K562 (cell line): ENCODE data around the gene APBA2. TPM values are rescaled to one million over a fixed set of nuclear protein-coding genes. Genes with fewer than 3 reads are reported as not detected.

Experiments used
- ATAC-seq: fragments of 200-7000 bp; cut with Tn5 transposase; 3 replicates; pipeline ENCODE4 v1.9.1; 2020; ENCODE audit warnings: moderate library complexity
- BruUV-seq: library from RNA; stranded (reverse); fragments of 400-500 nt; replicated peaks from 2 replicates; lab custom pipeline; 2021; lab: Mats Ljungman, UMichigan
- CTCF ChIA-PET: fragments of 300-600 bp; formaldehyde crosslinking; extraction: SDS; loops from one replicate; lab custom pipeline; 2021; ENCODE audit warnings: low intra/inter-chr PET ratio; lab: Yijun Ruan, JAX
- POLR2A ChIA-PET: fragments of 300-600, 350-650 bp; sonication (Branson Sonifier 250); formaldehyde crosslinking; extraction: SDS; loops from one replicate; lab custom pipeline; 2021; ENCODE audit warnings: antibody characterized with exemption, inconsistent platforms; lab: Yijun Ruan, JAX
- DNase-seq, 4 experiments: peaks; one replicate each; pipeline versions ENCODE4 v3.0.0 to v3.0.0-alpha.2; 2011 to 2018; ENCODE audit warnings: low spot score in 3 of 4, mixed read lengths in 3 of 4; ENCODE audit errors: extremely low read depth in 1 of 4
- FAIRE-seq: peaks from 2 replicates; lab custom pipeline; 2011; peaks lifted over from hg19 to GRCh38; lab: Jason Lieb, UNC
- H2AFZ ChIP-seq: 2 replicates; pipeline ENCODE4 v1.6.0; 2011; ENCODE audit warnings: low read depth, low read length, control low read depth, inconsistent platforms
- H3K27ac ChIP-seq: fragments of 200-600 bp; 3 replicates; pipeline ENCODE4 v1.8.0; 2011; ENCODE audit warnings: low read depth, mild to moderate bottlenecking, control low read depth, inconsistent platforms, low read length, moderate library complexity, mixed read lengths; ENCODE audit errors: extremely low read depth
- H3K27me3 ChIP-seq, 2 experiments: fragments of 300-600 bp in 1 of 2; 2 replicates in 1 of 2; 3 replicates in 1 of 2; pipeline versions ENCODE4 v1.6.0 to v1.8.0; 2011; ENCODE audit warnings: inconsistent platforms in 2 of 2, low read length in 2 of 2, mild to moderate bottlenecking in 1 of 2, mixed read lengths in 1 of 2, moderate library complexity in 1 of 2; ENCODE audit not compliant: control insufficient read depth in 2 of 2, insufficient read depth in 2 of 2
- H3K36me3 ChIP-seq: fragments of 300-600 bp; 3 replicates; pipeline ENCODE4 v1.8.0; 2011; ENCODE audit warnings: mild to moderate bottlenecking, low read length, inconsistent platforms; ENCODE audit not compliant: control insufficient read depth, insufficient read depth
- H3K4me1 ChIP-seq, 2 experiments: fragments of 200-600 bp in 1 of 2; replicated peaks in 1 of 2; 2 replicates in 1 of 2; 3 replicates in 1 of 2; pipeline versions ENCODE4 v1.5.1 to v1.8.0; 2011; ENCODE audit warnings: inconsistent platforms in 2 of 2, low read length in 2 of 2, mild to moderate bottlenecking in 1 of 2, mixed read lengths in 1 of 2, moderate library complexity in 1 of 2; ENCODE audit not compliant: control insufficient read depth in 2 of 2, insufficient read depth in 2 of 2
- H3K4me2 ChIP-seq: 2 replicates; pipeline ENCODE4 v1.6.1; 2011; ENCODE audit warnings: low read length, control low read depth, inconsistent platforms, mixed read lengths; ENCODE audit not compliant: insufficient read depth
- H3K4me3 ChIP-seq: fragments of 200-600 bp; sonication (generic), shearing (Covaris generic); 2 replicates; pipeline ENCODE4 v1.5.1; 2016; ENCODE audit warnings: control low read depth, inconsistent platforms
- H3K79me2 ChIP-seq: fragments of 200-600 bp; 3 replicates; pipeline ENCODE4 v1.8.0; 2011; ENCODE audit warnings: low read length, inconsistent platforms; ENCODE audit not compliant: control insufficient read depth, insufficient read depth
- H3K9ac ChIP-seq, 2 experiments: 2 replicates each; pipeline versions ENCODE4 v1.6.0 to v1.6.1; 2011; ENCODE audit warnings: low read depth in 2 of 2, low read length in 2 of 2, control low read depth in 1 of 2, inconsistent platforms in 1 of 2, mild to moderate bottlenecking in 1 of 2, mixed read lengths in 1 of 2; ENCODE audit not compliant: insufficient read depth in 1 of 2
- H3K9me1 ChIP-seq: one replicate; pipeline ENCODE4 v1.6.0; 2011; ENCODE audit warnings: inconsistent platforms, mild to moderate bottlenecking, low read length, moderate library complexity; ENCODE audit not compliant: control insufficient read depth, insufficient read depth
- H3K9me3 ChIP-seq: replicated peaks from 2 replicates; pipeline ENCODE4 v1.5.1; 2011; ENCODE audit warnings: low read depth, low read length, inconsistent platforms; ENCODE audit not compliant: control insufficient read depth, insufficient read depth
- H4K20me1 ChIP-seq: replicated peaks from 2 replicates; pipeline ENCODE4 v1.6.1; 2011; ENCODE audit warnings: low read length, inconsistent platforms, mixed read lengths; ENCODE audit not compliant: control insufficient read depth, insufficient read depth
- CREBBP ChIP-seq: IDR thresholded peaks from one replicate; pipeline ENCODE4 v1.6.1; 2012; ENCODE audit warnings: low read depth, mild to moderate bottlenecking, control low read depth, inconsistent platforms, low read length
- CSDE1 ChIP-seq, 2 experiments: fragments of 450-650 bp; IDR thresholded peaks; 2 replicates each; pipeline ENCODE4 v1.6.1; 2016; ENCODE audit warnings: mild to moderate bottlenecking in 1 of 2
- HDAC1 ChIP-seq, 2 experiments: fragments of 450-650 bp; IDR thresholded peaks; 2 replicates each; pipeline ENCODE4 v1.6.1; 2016 to 2017; ENCODE audit warnings: inconsistent platforms in 1 of 2, mild to moderate bottlenecking in 1 of 2, moderate library complexity in 1 of 2
- KAT7 ChIP-seq: sonication (generic); formaldehyde crosslinking; IDR thresholded peaks from 2 replicates; pipeline ENCODE4 v1.8.0; 2022; ENCODE audit warnings: missing genetic modification reagents, mild to moderate bottlenecking, borderline replicate concordance
- ZNF57 ChIP-seq: fragments of 450-650 bp; formaldehyde crosslinking; IDR thresholded peaks from 2 replicates; pipeline ENCODE4 v1.4.0; 2020; ENCODE audit warnings: mild to moderate bottlenecking, moderate library complexity
- WGBS: fragments of 100-300 bp; shearing (Covaris generic); methylation state at CpG from one replicate; pipeline ENCODE4 v1.1.6; 2016; ENCODE audit warnings: low coverage, mixed read lengths; ENCODE audit not compliant: insufficient coverage; ENCODE audit errors: missing lambda C conversion rate; 5-methylcytosine and 5-hydroxymethylcytosine counted together
- in situ Hi-C: fragments of 300-500 bp; cut with MboI; formaldehyde crosslinking; loops from 4 replicates; pipeline ENCODE4 v1.15.0; 2018; ENCODE audit warnings: inconsistent platforms, mixed read lengths
- intact Hi-C: fragments of 100-400 bp; cut with micrococcal nuclease; formaldehyde crosslinking; loops from 2 replicates; pipeline ENCODE4 v1.14.2; 2022
- polyA plus RNA-seq, 8 experiments: library from polyadenylated mRNA; depleted of rRNA in 4 of 8; stranded (reverse) in 5 of 8; unstranded in 3 of 8; fragments of >200 nt; fragmentation: Nextera tagmentation in 2 of 8; fragmentation: Illumina TruSeq in 1 of 8; extraction: Ambion mirVana in 2 of 8; extraction: Trizol in 1 of 8; gene quantifications; 2 replicates each; pipeline versions ENCODE4 v1.2.1 to v1.2.3, GENCODE V29; 2011 to 2014; ENCODE audit warnings: inconsistent platforms in 1 of 8, missing spikeins in 1 of 8
- total RNA-seq, 7 experiments: library from RNA; depleted of rRNA in 6 of 7; stranded (reverse); fragments of >200 nt in 6 of 7; fragmentation: Illumina TruSeq in 2 of 7; extraction: Trizol in 2 of 7; gene quantifications; 2 replicates each; pipeline versions ENCODE4 v1.2.1 to v1.2.3, GENCODE V29; 2011 to 2021; ENCODE audit warnings: low replicate concordance in 1 of 7
- TF ChIP-seq, protein P1 (sequence below), 2 experiments: IDR thresholded peaks; 2 replicates each; pipeline ENCODE4 v1.6.1; 2011; ENCODE audit warnings: borderline replicate concordance in 1 of 2, control low read depth in 1 of 2, low read depth in 1 of 2, low read length in 1 of 2, mild to moderate bottlenecking in 1 of 2, mixed read lengths in 1 of 2, moderate library complexity in 1 of 2; ENCODE audit not compliant: insufficient read depth in 1 of 2, insufficient read length in 1 of 2, poor library complexity in 1 of 2, severe bottlenecking in 1 of 2; ENCODE audit errors: extremely low read depth in 1 of 2
- TF ChIP-seq, protein P2 (sequence below): fragments of 250-450 bp; sonication (Bioruptor Pico); IDR thresholded peaks from 2 replicates; pipeline ENCODE4 v1.4.0; 2020
- TF ChIP-seq, protein P3 (sequence below): fragments of 250-450 bp; sonication (Bioruptor Pico); IDR thresholded peaks from 2 replicates; pipeline ENCODE4 v1.5.0; 2021; ENCODE audit warnings: mild to moderate bottlenecking, moderate library complexity
- TF ChIP-seq, protein P4 (sequence below): fragments of 450-650 bp; IDR thresholded peaks from 2 replicates; pipeline ENCODE4 v1.7.0; 2016; ENCODE audit warnings: borderline replicate concordance

APBA2 gene
- total and polyA plus RNA-seq, 9 of the 15 experiments (the other 6 are each of a cell fraction or from before 2014, with no cell fraction given) = 0.24 to 40.9 (median 25.2) TPM

DNA sequence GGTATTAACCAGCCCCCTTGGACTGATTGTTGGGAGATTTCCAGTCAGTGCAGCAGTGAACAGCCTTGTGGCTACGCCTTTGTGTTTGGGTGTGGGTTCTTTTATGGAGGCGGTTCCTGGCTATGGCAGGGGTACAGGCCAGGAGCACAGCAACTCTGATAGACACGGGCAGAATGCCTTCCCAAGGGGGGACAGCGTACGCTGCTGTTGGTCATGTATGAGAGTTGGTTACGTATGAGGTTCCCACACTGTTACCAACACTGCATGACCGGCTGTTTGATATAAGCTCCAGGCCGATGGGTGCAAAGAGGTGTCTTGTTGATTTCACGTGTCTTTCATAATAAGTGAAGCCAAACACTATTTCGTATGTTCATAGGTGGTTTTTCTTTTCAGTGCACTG, 196.0 kb downstream of the APBA2 start:
- Histone ChIP-seq H3K79me2 (no peaks in the 10 kb centered on the region), H3K36me3 (0 out of 3 replicates have a peak, but pooled peaks cover 2% of the 10 kb centered on the region), H3K4me2 (no peak overlapping the region), H2AFZ (no peak overlapping the region), H3K27ac (no peak overlapping the region), H3K9me3 (no peaks in the 10 kb centered on the region), H3K4me3 (no peak overlapping the region), H4K20me1 (no peaks in the 10 kb centered on the region), H3K9ac (no peak overlapping the region; a peak in 1 of 4 replicates), H3K27me3 (no peaks in the 10 kb centered on the region), H3K4me1 (no peaks in the 10 kb centered on the region), H3K9me1 (no peaks in the 10 kb centered on the region)
- intact Hi-C loops (no loop called here), in situ Hi-C loops (no loop called here)
- CTCF ChIA-PET = no interaction called here
- WGBS = 78% methylated on average over 10 of the region's 10 CpGs
- no TSS peak for BruUV-seq
- DNase-seq (no peak), ATAC-seq (no peak), FAIRE-seq (no peak)
- POLR2A ChIA-PET = interaction anchor here (1.7 kb wide), 1 partner anchor 9 kb away, joined by 5 read pairs; no protein-coding TSS in a partner anchor
- TF ChIP-seq, protein P1, sequence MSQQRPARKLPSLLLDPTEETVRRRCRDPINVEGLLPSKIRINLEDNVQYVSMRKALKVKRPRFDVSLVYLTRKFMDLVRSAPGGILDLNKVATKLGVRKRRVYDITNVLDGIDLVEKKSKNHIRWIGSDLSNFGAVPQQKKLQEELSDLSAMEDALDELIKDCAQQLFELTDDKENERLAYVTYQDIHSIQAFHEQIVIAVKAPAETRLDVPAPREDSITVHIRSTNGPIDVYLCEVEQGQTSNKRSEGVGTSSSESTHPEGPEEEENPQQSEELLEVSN (IDR thresholded peaks at IDR 0.05; ENCODE audit: borderline replicate concordance in 1 of 2, extremely low read depth in 1 of 2, insufficient read depth in 1 of 2, insufficient read length in 1 of 2, low read depth in 1 of 2, low read length in 1 of 2, poor library complexity in 1 of 2, severe bottlenecking in 1 of 2) = no peak
- TF ChIP-seq ZNF57 (CRISPR knock-in tag) (no peak), CREBBP (no peak), HDAC1 (IDR thresholded peaks at IDR 0.05) (no peak), CSDE1 (IDR thresholded peaks at IDR 0.05) (no peak), KAT7 (CRISPR knock-in tag) (no peak)
- TF ChIP-seq, protein P2, sequence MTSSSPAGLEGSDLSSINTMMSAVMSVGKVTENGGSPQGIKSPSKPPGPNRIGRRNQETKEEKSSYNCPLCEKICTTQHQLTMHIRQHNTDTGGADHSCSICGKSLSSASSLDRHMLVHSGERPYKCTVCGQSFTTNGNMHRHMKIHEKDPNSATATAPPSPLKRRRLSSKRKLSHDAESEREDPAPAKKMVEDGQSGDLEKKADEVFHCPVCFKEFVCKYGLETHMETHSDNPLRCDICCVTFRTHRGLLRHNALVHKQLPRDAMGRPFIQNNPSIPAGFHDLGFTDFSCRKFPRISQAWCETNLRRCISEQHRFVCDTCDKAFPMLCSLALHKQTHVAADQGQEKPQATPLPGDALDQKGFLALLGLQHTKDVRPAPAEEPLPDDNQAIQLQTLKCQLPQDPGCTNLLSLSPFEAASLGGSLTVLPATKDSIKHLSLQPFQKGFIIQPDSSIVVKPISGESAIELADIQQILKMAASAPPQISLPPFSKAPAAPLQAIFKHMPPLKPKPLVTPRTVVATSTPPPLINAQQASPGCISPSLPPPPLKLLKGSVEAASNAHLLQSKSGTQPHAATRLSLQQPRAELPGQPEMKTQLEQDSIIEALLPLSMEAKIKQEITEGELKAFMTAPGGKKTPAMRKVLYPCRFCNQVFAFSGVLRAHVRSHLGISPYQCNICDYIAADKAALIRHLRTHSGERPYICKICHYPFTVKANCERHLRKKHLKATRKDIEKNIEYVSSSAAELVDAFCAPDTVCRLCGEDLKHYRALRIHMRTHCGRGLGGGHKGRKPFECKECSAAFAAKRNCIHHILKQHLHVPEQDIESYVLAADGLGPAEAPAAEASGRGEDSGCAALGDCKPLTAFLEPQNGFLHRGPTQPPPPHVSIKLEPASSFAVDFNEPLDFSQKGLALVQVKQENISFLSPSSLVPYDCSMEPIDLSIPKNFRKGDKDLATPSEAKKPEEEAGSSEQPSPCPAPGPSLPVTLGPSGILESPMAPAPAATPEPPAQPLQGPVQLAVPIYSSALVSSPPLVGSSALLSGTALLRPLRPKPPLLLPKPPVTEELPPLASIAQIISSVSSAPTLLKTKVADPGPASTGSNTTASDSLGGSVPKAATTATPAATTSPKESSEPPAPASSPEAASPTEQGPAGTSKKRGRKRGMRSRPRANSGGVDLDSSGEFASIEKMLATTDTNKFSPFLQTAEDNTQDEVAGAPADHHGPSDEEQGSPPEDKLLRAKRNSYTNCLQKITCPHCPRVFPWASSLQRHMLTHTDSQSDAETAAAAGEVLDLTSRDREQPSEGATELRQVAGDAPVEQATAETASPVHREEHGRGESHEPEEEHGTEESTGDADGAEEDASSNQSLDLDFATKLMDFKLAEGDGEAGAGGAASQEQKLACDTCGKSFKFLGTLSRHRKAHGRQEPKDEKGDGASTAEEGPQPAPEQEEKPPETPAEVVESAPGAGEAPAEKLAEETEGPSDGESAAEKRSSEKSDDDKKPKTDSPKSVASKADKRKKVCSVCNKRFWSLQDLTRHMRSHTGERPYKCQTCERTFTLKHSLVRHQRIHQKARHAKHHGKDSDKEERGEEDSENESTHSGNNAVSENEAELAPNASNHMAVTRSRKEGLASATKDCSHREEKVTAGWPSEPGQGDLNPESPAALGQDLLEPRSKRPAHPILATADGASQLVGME = no peak
- TF ChIP-seq, protein P3, sequence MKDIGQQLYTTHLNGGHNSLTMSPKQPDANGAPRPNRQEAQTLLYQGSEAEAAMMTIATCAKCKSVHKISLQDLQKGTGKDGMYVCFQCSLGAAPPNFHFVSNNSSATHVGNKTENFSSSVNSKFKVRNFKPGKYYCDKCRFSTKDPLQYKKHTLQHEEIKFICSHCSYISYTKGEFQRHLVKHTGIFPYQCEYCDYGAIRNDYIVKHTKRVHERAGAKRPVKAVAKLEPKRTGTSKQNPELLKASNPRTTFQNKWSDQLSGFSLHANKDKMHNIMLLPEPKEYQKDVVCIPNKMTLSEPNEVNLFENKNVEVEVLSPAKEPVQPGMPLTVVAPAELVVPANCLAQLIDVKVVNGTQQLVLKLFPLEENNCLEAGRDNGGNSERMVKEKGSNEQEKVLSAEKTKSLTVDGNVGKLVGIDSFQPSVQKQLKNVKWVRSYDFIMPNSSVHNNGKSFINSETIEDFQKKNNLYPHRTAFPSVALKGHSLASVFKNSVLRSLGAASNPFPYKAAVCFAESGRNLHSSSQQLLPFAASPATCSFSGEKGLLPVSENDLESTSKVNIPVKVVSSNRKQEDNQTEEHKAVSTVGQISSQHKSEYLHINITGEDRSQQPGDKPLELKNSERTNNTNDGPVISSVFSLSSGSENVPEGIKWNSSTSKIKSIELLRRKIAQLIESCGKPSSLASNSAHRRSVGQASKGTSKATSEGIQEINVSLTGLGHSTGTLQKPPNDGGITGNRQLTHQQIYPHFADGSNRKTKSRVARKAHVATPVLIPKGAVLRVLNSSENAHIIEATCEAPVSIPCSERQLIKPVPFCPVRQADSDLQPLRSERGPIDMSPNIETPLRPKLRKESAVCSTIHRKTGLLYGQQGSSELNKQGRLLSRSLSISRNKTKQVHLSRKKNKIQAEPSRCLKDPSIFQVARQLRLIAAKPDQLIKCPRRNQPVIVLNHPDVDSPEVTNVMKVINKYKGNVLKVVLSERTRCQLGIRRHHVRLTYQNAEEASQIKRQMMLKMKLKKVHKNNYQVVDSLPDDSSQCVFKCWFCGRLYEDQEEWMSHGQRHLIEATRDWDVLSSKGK (CRISPR knock-in tag) = no peak
- TF ChIP-seq, protein P4, sequence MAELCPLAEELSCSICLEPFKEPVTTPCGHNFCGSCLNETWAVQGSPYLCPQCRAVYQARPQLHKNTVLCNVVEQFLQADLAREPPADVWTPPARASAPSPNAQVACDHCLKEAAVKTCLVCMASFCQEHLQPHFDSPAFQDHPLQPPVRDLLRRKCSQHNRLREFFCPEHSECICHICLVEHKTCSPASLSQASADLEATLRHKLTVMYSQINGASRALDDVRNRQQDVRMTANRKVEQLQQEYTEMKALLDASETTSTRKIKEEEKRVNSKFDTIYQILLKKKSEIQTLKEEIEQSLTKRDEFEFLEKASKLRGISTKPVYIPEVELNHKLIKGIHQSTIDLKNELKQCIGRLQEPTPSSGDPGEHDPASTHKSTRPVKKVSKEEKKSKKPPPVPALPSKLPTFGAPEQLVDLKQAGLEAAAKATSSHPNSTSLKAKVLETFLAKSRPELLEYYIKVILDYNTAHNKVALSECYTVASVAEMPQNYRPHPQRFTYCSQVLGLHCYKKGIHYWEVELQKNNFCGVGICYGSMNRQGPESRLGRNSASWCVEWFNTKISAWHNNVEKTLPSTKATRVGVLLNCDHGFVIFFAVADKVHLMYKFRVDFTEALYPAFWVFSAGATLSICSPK = no peak
